GM18517 (cell line): Measurements from ENCODE around the gene SERF1B.
"Not testable (repeated sequence)": the region's sequence is repeated elsewhere in the genome, so short reads cannot be mapped to it uniquely, and the experiment has no call there.

ENCODE experiments used
- ATAC-seq: cut with Tn5 transposase; IDR thresholded peaks from one replicate; pipeline ENCODE4 v1.9.1; 2021; ENCODE audit warnings: mild to moderate bottlenecking, moderate library complexity; ENCODE audit not compliant: unreplicated experiment

The SERF1B gene

DNA sequence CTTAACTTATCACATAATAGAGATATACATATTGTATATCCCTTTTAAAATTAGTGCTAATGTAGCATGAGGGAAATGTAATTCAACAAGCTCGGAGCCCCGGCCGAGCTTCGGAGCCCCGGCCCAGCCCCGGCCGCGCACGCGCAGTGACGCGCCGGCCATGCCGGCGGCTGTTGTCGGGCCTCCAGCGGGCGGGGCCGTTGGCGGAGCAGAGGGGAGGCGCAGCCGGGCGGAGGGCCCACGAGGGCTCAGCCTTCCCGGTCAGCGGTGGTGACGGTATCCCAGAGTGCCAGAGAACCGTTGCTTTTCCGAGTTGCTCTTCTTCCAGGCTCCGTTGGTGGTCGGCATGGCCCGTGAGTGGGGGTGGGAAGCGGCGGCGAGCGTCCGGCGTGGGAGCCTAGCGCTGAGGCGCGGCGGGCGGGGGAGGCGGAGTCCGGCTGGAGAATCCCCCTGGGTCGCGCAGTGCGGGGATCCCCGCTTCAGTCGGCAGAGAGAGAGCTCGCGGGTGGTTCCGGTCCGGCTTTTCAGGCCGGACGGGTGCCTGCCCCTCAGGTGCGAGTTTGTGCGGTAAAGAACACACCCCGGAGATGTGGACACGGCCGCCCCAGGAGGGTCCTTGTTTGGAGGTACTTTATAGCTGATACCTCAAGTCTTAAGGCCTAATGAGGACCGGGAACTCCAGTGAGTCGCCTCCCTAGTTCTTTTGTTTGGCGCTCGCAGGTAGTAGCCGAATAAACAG, at the start of gene SERF1B:
SERF1B (plus strand) TSS at position 146 of the 739 bp plus-strand sequence; CDS start at position 347, 201 bp downstream.
- peak; percentile 82 for ATAC-seq

DNA sequence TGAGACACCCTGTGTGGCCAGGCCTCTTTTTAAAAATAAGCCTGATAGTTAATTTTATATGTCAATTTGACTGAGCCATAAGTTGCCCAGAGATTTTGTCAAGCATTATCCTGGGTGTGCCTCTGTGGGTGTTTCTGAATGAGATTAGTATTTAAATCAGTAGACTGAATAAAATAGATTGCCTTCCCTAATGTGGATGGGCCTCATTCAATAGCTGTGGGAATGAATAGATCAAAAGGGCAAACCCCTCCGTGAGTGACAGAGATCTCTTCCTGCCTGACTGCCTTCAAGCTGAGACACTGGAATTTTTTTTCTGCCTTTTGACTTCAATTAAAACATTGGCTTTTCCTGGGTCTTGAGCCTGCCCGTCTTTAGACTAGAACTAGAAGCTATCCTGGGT, 33.3 kb upstream of the SERF1B start:
- ATAC-seq = not testable (repeated sequence)

DNA sequence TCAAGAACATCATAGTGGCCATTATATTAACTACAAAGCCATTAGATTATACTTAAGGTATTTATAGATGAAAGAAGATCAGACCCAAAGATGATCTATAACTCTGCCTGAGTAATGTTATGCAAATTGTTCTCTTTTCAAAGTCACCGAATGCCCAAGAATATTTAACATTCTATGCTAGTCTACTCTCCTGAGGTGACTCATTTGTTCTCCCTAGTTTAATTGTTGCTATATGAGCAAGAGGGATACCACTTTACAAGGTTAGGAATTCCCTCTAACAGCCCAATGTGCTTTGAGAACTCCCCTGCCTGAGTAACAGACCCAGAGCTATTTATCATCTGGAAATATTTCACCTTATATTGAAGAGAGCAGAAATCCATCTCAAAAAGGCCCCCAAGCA, 29.5 kb upstream of the SERF1B start:
- ATAC-seq = not testable (repeated sequence)

DNA sequence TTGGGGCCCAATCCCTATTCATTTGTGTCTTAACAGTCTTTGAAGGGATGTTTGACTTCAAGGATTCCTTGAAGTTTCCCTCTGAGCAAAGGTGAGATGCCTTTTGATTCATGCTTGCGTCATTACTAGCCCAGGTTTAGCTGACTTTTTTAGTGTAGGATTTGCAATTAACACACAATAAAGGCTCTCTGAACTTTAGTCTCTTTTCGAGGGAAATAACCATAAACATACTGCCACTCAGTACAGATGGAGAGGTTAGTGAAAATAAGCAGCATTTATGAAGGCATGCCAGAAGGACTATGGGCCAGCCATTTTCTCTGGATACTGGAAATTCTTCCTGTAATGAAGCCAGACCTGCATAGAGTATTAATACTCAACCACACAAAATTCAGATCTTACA, 4.4 kb upstream of the SERF1B start:
- ATAC-seq = not testable (repeated sequence)

DNA sequence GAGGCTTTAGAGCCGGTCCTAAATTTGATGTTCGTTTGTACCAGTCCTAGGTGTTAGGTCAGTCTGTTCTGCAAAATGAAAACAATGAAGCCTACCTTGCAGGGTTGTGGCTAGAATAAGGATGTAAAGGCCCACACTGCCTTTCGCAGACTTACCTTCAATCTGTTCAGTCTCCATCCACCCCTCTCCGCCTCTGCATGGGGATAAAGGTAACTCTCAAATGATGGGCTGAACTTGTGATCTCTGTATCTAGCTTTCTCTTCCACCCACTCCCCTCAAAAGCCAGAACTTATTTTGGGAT, 744 bp downstream of the SERF1B start:
- not testable (repeated sequence) for ATAC-seq

DNA sequence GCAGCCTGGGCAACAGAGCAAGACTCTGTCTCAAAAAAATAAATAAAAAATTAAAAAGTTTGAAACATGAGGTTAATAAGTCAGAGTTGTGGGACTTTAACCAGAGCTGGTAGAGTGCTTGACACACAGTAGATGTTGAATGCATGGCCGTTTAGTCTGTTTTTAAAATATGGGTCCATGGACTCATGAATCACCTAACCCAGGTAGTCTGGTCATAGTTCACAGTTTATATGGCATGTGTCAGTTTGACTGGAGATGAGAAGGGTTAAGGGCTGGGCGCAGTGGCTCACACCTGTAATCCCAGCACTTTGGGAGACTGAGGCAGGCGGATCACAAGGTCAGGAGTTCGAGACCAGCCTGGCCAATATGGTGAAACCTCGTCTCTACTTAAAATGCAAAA, 6.2 kb downstream of the SERF1B start:
- ATAC-seq = not testable (repeated sequence)

DNA sequence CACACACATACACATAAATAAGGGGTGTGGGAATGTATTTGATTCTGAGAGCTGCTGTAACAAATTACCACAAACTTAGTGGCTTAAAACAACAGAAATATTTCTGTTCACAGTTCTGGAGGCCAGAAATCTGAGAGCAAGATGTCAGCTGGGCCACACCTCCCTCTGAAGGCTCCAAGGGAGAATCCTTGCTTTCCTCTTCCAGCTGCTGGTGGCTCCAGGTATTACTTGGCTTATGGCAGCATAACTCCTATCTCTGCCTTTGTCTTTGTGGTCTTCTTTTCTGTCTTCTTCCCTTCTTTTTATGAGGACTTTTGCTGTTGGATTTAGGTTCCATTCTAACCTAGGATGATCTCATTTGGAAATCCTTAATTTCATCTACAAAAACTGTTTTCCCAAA, 16.4 kb downstream of the SERF1B start:
- ATAC-seq = not testable (repeated sequence)

DNA sequence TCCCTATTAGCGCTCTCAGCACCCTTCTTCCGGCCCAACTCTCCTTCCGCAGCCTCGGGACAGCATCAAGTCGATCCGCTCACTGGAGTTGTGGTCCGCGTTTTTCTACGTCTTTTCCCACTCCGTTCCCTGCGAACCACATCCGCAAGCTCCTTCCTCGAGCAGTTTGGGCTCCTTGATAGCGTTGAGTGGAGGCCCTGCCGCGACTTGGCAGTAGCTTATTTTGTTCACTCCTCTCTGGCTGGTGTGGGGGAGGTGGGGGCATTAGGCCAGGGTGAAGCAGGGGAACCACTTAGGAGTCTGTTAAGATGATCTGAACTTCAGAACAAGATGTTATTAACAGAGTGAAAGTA, 24.7 kb downstream of the SERF1B start:
- peak; percentile 30 for ATAC-seq

DNA sequence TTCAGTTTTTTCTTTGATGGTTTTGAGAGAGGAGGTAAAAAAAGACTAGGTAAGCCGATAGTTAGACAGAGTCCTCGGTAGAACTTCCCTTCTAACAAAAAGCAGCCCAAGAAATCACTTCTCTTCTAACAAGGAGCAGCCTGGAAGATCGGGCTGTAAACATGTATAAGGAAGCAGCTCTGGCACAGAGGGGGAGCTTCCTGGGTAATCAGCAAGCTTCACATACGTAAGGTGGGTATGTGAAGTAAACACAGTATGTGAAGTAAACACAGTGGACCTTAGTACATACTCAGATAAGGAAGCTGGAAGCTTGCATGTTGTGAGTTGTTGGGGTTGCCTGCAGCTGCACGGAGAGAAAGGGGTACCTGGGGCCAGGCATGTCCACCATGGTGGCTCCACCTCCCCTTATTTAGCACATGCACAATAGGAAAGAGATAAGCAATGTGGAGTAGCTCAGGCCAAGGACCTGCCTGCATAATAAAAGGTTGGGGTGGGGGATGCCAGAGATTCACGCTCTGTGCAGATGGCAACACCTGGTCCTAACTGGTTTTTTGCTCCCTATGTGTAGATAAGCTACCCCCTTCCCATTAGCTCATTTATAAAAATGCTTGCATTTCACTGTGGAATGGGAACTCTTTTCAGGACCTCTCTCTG, 31.4 kb downstream of the SERF1B start:
- ATAC-seq = not testable (repeated sequence)

DNA sequence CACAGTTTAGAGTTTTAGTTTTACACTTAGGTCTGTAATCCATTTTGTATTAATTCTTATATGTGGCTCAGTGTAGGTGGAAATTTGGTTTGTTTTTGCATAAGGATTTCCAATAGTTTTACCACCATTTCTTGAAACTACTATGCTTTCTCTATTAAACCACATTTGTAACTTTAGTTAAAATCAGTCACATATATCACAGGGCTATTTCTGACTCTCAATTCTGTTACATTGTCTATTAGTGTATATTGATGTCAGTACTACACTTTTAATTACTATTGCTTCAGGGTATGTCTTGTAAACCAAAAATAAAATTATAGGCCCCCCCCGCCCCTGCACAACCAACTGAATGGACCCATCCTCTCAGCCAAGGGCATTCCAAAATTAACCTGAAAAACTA, 32.1 kb downstream of the SERF1B start:
- not testable (repeated sequence) for ATAC-seq

DNA sequence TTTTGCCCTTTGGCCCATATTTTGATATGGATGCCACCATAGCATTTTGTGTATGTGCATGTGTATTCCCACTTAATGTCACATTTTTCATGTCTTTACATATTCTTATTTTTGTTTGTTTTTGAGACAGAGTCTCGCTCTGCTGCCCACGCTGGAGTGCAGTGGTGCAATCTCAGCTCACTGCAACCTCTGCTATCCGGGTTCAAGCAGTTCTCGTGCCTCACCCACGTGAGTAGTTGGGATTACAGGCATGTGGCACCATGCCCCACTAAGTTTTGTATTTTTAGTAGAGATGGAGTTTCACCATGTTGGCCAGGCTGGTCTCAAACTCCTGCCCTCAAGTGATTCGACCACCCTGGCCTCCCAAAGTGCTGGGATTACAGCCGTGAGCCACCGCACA, 52.6 kb downstream of the SERF1B start:
- not testable (repeated sequence) for ATAC-seq

DNA sequence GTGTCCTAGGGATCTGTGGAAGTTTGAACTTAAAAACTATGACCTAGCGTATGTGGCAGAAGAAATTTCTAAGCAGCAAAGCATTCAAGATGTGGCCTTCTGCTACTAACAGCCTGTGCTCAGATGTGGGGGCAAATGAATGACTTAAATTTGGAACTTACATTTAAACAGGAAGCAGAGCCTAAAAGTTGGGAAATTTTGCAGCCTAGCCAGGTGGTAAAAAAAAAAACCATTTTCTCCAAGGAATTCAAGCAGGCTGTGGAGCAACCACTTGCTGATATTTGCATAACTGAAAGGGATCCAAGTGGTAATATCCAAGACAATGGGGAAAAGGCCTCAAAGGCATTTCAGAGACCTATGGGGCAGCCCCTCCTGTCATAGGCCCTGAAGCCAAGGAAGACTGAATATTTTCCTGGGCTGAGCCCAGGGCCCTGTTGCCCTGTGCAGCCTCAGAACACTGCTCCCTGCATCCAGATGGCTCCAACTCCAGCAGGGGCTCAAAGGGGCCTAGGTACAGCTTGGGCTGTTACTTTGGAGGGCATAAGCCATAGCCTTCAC, 63.9 kb downstream of the SERF1B start:
- not testable (repeated sequence) for ATAC-seq

DNA sequence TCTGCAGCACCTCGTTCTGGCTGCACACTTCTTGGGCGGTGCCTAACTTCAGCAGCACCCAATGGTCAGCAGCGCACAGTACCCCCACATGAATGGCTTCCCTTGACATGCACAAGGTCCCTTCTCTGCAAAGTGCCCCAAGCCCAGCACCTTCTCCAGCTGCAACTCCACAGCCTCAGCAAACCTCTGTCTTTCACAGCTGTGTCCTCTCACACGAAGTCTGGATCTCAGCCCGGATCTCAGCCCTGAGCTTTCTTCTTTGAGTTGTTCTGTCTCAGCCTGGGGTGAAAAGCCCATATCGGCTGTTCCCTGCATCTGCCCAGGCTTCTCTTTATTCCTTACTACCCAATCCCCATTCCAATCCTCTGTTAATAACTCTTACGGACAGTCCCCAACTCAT, 66.7 kb downstream of the SERF1B start:
- ATAC-seq = not testable (repeated sequence)
